K562 (cell line): ENCODE measurements around the gene DNAJC11. TPM values are rescaled to one million over a fixed set of nuclear protein-coding genes. Genes with fewer than 3 reads are reported as not detected.

Experiments
- KDM5B ChIP-seq: fragments of 200-600 bp; sonication (generic); IDR thresholded peaks from 2 replicates; pipeline ENCODE4 v1.6.1; 2012; ENCODE audit warnings: low read depth, mild to moderate bottlenecking, moderate library complexity, low read length, control low read depth, inconsistent platforms; ENCODE audit not compliant: insufficient replicate concordance
- NONO ChIP-seq, 2 experiments: fragments of 200-400 bp in 1 of 2; fragments of 450-650 bp in 1 of 2; formaldehyde crosslinking in 1 of 2; IDR thresholded peaks; 2 replicates each; pipeline ENCODE4 v1.6.1; 2017; ENCODE audit warnings: low read depth in 2 of 2, mild to moderate bottlenecking in 2 of 2, moderate library complexity in 2 of 2, low read length in 1 of 2
- PHF21A ChIP-seq: fragments of 450-650 bp; IDR thresholded peaks from 2 replicates; pipeline ENCODE4 v1.6.1; 2017; ENCODE audit warnings: low read depth, borderline replicate concordance
- RREB1 ChIP-seq: fragments of 250-450 bp; sonication (Bioruptor Pico); IDR thresholded peaks from 2 replicates; pipeline ENCODE4 v1.4.0; 2020
- SUPT5H ChIP-seq: fragments of 450-650 bp; IDR thresholded peaks from 2 replicates; pipeline ENCODE4 v1.6.1; 2016
- THAP7 ChIP-seq: fragments of 250-450 bp; sonication (Bioruptor Pico); IDR thresholded peaks from 2 replicates; pipeline ENCODE4 v1.5.0; 2021
- ZNF717 ChIP-seq: fragments of 250-450 bp; sonication (Bioruptor Pico); IDR thresholded peaks from 2 replicates; pipeline ENCODE4 v1.5.0; 2021
- polyA plus RNA-seq, 8 experiments: library from polyadenylated mRNA; depleted of rRNA in 4 of 8; stranded (reverse) in 5 of 8; unstranded in 3 of 8; fragments of >200 nt; fragmentation: Nextera tagmentation in 2 of 8; fragmentation: Illumina TruSeq in 1 of 8; extraction: Ambion mirVana in 2 of 8; extraction: Trizol in 1 of 8; gene quantifications; 2 replicates each; pipeline versions ENCODE4 v1.2.1 to v1.2.3, GENCODE V29; 2011 to 2014; ENCODE audit warnings: inconsistent platforms in 1 of 8, missing spikeins in 1 of 8
- total RNA-seq, 7 experiments: library from RNA; depleted of rRNA in 6 of 7; stranded (reverse); fragments of >200 nt in 6 of 7; fragmentation: Illumina TruSeq in 2 of 7; extraction: Trizol in 2 of 7; gene quantifications; 2 replicates each; pipeline versions ENCODE4 v1.2.1 to v1.2.3, GENCODE V29; 2011 to 2021; ENCODE audit warnings: low replicate concordance in 1 of 7
- TF ChIP-seq, protein P1 (sequence below), 2 experiments: fragments of 450-650 bp in 1 of 2; sonication (generic) in 1 of 2; formaldehyde crosslinking in 1 of 2; IDR thresholded peaks; 2 replicates each; pipeline versions ENCODE4 v1.7.1 to v1.9.0; 2016 to 2022; ENCODE audit warnings: inconsistent platforms in 1 of 2, mild to moderate bottlenecking in 1 of 2, missing genetic modification reagents in 1 of 2
- TF ChIP-seq, protein P2 (sequence below): fragments of 250-450 bp; sonication (Bioruptor Pico); IDR thresholded peaks from 2 replicates; pipeline ENCODE4 v1.9.0; 2021; ENCODE audit warnings: mild to moderate bottlenecking

The DNAJC11 gene
- total and polyA plus RNA-seq, 9 of the 15 experiments (the other 6 are each of a cell fraction or from before 2014, with no cell fraction given) = 14.1 to 123 (median 76.6) TPM

DNA sequence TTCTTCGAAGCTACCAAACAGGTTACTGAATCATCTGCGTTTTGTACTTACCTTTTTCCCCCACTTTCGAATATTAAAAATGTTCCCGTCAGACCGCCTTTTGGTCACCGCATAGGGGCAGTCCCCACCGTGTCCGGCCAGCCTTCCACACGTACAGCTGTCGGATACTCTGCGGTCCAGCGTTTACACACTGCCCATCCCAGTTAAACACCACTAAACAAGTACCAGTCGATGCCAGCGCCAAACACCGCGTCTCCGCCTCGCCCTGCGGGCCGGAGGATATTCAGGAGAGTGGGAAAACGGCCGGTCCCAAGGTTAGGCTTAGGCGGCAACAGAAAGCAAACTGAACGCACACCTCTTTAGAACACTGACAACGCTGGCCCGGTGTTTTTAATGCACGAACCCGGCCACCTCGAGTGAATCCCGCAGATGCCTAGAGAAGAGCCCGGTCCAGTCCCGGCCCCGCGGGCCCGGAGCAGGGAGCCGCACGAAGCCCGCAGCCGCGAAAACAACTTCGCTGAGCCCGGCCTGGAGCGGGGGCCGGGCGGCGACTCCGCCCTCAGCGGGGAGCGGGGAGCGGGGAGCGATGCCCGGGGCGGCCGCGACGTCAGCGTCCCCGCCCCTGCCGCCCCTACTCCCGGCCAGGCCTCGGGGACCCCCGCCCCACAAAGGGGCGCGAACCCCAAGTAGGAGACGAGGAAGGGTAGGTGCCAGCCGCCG, 88.8 kb downstream of the DNAJC11 start (continued):
- TF ChIP-seq, protein P1, sequence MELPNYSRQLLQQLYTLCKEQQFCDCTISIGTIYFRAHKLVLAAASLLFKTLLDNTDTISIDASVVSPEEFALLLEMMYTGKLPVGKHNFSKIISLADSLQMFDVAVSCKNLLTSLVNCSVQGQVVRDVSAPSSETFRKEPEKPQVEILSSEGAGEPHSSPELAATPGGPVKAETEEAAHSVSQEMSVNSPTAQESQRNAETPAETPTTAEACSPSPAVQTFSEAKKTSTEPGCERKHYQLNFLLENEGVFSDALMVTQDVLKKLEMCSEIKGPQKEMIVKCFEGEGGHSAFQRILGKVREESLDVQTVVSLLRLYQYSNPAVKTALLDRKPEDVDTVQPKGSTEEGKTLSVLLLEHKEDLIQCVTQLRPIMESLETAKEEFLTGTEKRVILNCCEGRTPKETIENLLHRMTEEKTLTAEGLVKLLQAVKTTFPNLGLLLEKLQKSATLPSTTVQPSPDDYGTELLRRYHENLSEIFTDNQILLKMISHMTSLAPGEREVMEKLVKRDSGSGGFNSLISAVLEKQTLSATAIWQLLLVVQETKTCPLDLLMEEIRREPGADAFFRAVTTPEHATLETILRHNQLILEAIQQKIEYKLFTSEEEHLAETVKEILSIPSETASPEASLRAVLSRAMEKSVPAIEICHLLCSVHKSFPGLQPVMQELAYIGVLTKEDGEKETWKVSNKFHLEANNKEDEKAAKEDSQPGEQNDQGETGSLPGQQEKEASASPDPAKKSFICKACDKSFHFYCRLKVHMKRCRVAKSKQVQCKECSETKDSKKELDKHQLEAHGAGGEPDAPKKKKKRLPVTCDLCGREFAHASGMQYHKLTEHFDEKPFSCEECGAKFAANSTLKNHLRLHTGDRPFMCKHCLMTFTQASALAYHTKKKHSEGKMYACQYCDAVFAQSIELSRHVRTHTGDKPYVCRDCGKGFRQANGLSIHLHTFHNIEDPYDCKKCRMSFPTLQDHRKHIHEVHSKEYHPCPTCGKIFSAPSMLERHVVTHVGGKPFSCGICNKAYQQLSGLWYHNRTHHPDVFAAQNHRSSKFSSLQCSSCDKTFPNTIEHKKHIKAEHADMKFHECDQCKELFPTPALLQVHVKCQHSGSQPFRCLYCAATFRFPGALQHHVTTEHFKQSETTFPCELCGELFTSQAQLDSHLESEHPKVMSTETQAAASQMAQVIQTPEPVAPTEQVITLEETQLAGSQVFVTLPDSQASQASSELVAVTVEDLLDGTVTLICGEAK (IDR thresholded peaks at IDR 0.05) = peak; percentile 42
- TF ChIP-seq, protein P1 (CRISPR knock-in tag; IDR thresholded peaks at IDR 0.05) = no peak
- TF ChIP-seq RREB1 (no peak), ZNF717 (no peak), PHF21A (0 out of 2 replicates have a peak, but pooled peaks have one; percentile 25), NONO (IDR thresholded peaks at IDR 0.05; ENCODE audit: low read depth in 2 of 2, low read length in 1 of 2) (peak in 1 of 2 experiments; percentile 69; a peak in 1 of 4 replicates), THAP7 (CRISPR knock-in tag) (no peak), SUPT5H (peak; percentile 50), KDM5B (peak; percentile 55)
- TF ChIP-seq, protein P2, sequence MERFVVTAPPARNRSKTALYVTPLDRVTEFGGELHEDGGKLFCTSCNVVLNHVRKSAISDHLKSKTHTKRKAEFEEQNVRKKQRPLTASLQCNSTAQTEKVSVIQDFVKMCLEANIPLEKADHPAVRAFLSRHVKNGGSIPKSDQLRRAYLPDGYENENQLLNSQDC (CRISPR knock-in tag) = no peak
